NCI-H2107 (cell line): ENCODE measurements around the gene ZNF174.

ENCODE experiments used
- DNase-seq: peaks from one replicate; lab custom pipeline; 2025; lab: John Stamatoyannopoulos, UW

ZNF174 gene

DNA sequence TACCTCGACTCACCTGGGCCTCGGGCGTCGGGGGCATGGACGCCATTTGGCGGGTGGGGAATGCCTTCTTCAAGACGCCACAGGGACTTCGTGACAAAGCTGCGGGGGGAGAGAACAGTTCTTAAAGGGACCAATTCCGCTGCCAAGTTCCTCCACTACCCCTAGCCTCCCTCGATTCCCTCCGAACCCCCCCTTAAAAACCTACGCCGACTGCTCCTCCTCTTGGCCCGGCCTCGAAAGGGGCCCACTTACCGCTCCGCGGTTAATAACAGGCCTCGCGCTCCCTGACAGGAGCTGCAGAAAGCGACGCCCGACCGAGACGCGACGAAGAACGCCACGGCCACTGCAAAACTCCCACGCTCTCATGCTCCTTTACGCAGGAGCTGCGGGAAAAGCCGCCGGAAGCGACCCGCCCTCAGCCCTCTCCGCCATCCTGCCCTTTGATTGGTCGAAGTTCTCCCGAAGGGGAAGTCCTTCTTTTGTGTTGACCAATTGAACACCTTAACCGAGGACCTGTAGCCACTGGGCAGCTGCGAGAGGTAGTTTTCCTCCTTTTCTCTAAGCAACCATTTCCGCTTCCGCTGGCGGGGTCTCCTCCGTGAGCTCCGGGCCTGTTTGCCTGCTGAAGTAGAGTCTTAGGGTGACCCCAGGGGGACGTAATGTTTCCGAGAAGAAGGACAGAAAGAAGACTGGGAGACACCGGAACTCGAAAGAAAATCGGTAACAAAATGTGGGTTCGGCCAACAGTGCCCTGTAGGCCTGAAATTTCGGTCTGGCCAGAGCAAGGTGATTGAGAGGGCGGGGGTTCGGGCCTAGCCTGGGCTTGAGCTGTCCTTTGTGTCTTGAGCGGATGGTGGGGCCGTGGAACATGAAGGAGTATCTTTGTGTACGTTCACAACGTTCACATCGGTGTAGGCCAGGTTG is 42.4 kb downstream of the ZNF174 start, which contains the start of the genes NAA60 and ZNF597:
Gene NAA60, plus strand, starts transcription at position 573 of the 924 bp plus-strand sequence. CDS start 32,548 bp downstream, outside the sequence.
Gene ZNF597, minus strand, starts transcription at position 397 of the 924 bp plus-strand sequence. Its CDS starts 351 bp downstream, at position 46.
- DNase-seq = peak; percentile 66

DNA sequence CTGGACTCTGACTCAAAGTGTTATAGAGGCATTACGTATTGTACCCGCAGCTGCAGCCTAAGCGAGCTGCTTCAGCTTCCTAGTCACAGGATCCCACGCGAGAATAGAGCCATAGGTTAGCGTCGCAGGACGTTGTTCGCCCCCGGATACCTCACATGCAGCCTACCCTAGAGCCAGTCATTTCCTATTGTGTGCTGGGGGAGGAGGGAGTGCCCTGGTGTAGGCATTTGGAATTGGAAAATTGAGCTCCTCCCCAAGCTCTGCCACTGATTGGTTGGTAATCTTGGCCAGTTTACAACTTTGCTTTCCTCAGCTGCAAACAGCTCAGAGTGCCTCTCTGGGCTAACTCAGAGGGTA is 43.0 kb downstream of the ZNF174 start:
- DNase-seq = no peak

DNA sequence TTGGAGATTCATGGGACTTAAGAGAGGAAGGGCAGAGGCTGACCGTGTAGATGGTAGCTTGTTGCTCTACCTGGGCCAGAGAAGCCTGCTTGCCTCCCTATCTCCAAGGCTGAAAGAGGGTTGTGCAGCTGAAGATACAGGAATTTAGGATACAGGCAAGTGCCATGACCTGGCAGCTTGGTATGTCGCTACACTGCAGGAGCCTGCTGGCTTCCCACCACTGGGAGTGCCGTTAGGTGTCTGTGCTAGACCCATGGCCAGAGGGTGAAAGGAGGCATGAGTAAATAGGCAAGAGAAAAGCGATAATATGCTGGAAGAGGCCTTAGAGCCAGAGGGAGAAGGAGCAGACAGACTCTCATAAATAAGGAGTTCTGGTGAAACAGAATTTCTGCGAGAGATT is 53.1 kb downstream of the ZNF174 start:
- DNase-seq = no peak

DNA sequence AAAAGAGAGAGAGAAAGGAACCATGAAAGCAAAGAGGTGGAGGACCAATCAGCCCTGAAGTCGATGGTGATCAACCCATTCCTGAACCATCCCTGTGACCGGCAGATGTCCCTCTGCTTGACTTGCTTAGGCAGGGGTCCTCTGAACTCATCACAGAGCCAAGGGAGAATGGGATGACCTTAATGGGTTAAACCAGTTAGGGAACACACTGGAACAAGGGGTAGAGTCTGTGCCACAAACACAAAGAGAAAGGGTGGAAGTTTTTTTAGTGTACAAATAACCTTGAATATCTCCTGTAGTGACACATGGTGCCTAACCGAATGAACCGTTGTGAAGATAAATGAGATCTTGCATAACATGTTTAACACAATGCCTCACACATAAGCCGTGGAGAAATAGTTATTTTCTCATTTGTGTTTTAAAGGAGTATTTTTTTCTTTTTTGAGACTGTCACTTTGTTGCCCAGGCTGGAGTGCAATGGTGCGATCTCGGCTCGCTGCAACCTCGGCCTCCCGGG is 53.7 kb downstream of the ZNF174 start:
- DNase-seq = no peak

DNA sequence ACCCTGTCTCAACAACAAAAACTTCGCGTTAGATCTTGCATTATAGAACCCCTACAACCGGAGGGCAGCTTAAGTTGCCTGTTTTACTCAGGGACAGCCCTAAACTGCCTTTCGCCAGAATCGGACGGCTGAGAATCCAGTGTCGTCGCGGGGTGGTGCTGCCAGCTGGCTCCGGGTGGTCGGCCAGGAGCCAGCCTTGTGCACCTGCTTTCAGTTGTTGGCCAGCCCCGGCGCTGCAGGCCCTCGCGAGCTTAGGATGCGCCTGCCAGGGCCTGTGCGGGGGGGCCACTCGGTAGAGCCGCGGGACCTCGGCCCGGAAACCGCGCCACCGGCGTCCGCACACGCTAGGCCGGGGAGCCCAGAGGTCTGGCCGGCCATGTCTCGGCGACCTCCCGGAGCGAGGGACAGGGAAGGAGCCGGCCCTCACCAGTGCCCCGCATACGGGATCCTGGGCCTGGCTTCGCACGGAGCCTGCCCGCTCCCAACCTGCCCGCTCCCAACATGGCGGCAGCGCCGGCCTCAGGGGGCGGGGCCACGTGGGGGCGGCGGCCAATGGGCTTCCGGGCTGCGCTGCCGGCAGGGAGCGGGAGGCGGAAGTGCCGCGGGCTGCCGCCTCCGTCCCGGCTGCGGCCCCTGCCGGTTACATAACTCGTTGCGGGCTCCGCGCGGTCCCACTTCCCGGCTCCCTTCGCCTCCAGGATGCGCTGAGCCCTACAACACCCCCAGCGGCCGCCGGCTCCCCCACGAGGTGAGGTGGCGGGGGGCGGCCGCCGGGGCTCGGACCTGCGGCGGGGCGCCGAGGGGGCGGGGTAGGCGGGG is 56.6 kb downstream of the ZNF174 start:
- peak; percentile 70 for DNase-seq

DNA sequence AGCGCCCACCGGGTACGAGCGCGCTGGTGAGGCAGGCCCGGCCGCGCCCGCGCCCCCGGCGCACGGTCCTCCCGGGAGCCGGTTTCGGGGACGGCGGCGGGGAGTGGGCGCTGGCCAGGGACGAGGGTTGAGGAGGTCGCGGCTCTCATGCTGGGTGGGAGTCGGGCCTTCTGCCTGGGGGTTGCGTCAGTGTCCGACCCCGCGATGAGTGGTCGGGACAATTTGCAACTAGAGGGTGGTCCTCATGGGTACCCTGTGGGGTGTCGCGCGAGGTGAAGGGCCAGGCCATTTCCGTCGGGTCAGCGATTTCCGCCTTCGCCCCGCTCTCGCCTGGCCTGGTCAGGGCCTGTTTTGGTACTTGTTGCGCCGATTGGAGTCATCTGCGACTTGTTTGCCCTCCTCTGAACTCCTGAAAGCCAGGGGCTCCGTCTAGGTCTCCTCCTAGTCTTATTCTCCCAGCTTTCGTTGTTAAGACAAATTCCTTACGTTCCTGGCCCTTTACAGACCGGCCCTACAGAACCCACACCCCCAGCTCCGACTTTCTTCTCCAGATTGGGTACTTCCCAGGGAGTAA is 57.4 kb downstream of the ZNF174 start:
- DNase-seq = no peak

DNA sequence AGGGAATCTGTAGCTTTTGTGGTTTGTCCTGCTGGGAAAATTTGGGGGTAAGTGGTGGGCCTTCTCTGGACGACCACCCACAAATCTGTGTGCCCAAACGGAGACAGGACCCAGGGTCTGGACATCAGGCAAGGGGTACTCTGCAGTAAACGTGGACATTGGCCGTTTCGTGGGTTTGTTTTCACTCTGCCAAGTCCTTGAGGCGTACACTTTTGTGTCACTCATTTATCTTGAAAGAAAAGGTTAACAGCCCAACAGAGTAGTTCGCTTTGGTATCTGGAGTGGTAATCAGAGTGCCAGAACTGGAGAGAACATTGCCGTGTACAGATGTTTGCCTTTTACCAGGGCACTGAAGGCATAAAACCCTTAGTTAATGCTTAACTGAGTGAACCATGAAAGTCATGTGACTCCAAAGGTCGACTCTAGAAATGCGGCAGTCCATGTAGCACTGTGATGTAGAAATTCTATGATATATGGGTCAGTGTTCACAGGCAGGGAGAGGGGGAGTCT is 57.9 kb downstream of the ZNF174 start:
- DNase-seq = no peak
